HG03469 (cell line): Measurements from ENCODE around the gene PLCG2.

Experiments
- ATAC-seq: cut with Tn5 transposase; IDR thresholded peaks from one replicate; pipeline ENCODE4 v1.9.1; 2021; ENCODE audit warnings: mild to moderate bottlenecking, moderate library complexity, moderate number of reproducible peaks; ENCODE audit not compliant: unreplicated experiment

PLCG2 gene

DNA sequence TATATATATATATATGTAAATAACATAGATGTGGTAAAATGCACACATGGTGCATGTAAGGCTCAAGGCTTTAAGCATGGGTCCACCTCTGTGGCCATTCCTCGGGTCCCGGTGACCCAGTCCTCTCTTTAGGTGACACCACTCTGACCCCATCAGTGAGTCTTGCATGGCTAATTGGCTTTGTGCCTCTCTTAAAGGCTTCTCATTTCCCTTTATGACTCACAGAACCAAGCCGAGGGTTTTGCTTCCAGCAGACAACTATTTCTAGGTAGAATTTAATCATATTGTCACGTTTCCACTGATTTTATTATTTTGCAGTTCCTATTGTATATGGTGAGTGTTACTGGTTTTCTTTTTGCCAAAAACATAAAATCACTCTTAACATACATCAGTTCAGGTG lies 59.7 kb downstream of the PLCG2 start:
- no peak for ATAC-seq

- ATAC-seq: peak; percentile 43
These were observed 62.6 kb downstream of the PLCG2 start for GRCh38 chr16:81841722-81842121.

- no peak for ATAC-seq
These were observed 63.6 kb downstream of the PLCG2 start for GRCh38 chr16:81842564-81843242.

- no peak for ATAC-seq
These were observed 64.1 kb downstream of the PLCG2 start for GRCh38 chr16:81843243-81843582.

GRCh38 chr16:81843683-81844082 lies 64.6 kb downstream of the PLCG2 start:
- no peak for ATAC-seq

- ATAC-seq: no peak
These were observed 67.0 kb downstream of the PLCG2 start for GRCh38 chr16:81846105-81846504.

GRCh38 chr16:81848306-81848853 lies 69.3 kb downstream of the PLCG2 start:
- ATAC-seq: no peak

DNA sequence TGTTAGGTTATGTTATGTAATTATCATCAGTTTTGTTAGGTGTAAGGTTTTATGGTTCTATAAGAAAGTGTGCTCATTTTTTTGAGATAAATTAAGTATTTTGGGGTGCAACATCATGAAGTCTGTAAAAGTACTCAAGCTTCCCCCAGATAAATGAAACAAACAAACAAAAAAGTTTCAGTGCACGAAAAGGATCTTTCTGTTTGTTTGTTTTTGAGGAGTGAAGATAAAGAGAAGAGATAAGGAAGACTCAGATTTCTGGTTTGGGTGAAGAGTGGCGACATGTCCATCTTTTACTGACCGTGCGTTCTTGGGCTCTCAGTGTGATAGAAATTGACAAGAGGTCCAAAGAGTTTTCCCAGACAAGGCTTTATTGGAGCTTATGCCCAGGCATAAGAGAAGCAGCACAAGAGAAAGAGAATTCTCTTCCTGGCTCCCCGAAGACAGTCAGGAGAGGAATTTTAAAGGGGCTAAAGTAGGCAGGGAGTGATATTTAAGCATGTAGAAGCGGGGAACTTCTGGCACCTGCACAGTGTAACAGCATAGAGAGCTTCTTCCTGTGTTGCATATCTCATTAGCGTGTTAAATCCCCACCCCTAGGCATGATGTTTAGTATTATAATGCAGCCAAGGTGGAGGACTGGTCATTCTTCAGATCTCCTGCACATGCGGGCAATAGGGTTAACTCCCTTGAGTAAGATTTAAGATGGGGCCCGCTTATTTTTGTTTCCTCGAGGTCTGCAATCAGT lies 71.3 kb downstream of the PLCG2 start:
- no peak for ATAC-seq

GRCh38 chr16:81852347-81852746 lies 73.3 kb downstream of the PLCG2 start:
- ATAC-seq: no peak

DNA sequence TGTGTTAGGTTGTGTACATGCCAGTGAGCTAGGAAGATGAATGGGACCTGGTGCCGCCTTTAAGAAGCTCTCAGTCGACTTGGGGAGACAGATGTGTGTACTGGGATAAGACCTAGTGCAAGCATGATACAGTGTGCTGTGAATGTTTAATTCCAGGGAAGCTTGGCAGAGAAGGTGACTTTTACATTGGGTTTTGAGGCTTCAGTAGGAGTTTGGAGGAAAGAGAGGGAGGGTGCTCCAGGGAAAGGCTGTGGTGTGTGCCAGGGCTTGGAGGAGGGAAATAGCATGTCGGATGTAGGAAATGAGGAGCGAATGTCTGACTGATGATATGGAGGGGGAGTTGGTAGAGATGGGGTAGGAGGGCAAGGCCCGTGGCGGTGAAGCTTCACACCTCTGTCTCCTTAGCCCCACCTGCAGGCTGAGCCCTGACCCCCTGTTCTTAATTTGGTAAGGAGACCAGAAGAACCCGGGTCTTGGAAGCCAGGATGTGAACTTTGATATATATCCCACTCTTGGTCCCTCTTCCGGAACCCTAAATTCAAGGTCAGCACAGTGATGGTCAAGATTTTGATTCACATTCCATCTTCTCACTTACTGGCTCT lies 76.6 kb downstream of the PLCG2 start:
- ATAC-seq: no peak

GRCh38 chr16:81860287-81861266 lies 81.5 kb downstream of the PLCG2 start:
- no peak for ATAC-seq

GRCh38 chr16:81861503-81861902 lies 82.4 kb downstream of the PLCG2 start:
- ATAC-seq: no peak

GRCh38 chr16:81861915-81862314 lies 82.8 kb downstream of the PLCG2 start:
- ATAC-seq: no peak

DNA sequence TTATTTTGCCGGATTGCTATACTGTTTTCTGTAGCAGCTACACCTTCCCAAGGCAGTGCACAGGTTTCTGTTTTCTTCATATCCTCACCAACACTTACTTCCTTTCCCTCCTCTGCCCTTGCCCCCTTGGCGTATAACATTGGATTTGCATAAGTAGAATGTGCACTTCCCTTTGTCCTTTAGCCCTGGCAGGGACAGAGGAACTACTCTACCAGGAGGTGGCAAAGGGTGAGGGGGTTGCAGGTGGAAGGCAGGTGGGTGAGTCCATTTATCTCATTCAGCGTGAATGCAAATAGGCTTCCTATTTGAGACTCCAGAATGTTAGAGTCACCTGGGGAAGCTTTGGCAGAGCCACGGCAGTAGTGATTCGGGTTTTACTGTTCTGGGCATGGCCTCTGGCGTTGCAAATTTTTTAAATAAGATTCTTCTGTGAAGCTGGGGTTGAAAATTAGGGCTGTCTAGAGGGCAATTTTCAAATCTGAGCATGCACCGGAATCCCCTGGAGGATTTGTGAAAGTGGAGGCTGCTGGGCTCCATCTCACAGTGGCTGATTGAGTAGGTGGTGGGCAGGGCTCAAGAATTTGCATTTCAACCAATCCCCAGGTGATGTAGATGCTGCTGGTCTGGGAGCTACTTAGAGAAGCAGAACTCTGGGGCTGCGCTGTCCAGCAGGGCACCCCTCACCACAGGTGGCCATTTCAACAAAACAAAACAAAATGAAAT lies 84.7 kb downstream of the PLCG2 start:
- peak; percentile 60 for ATAC-seq

GRCh38 chr16:81864646-81865382 lies 85.7 kb downstream of the PLCG2 start:
- no peak for ATAC-seq

DNA sequence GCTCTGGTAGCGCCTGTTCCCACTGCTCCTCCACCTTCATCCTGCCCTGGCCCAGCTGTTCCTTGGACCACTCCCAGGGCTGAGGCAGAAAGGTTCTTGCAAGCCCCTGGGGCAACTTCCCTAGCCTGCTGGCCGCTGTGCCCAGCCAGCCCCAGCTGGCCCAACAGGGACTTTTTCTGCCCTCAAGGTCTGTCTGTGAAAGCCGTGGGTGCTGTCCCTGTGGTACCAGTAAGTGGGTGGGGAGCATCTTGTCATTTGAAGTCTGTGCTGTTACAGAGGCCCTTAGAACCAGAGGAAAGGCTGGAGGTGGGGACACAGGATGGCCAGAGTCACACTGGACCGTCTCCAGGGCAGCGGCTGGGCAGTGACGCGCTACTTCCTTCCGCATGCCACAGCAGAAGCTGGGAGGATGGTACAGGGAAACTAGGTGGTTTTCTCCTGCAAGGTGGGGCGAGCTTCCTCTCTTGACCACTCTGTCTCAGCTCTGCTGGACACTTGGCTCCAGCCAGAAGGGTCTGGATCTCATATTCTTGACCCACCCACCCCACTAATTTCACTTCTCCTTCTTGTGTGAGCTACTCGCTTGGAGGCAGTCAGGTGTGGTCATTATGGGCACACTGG lies 87.8 kb downstream of the PLCG2 start:
- ATAC-seq: no peak

GRCh38 chr16:81868057-81868748 lies 89.1 kb downstream of the PLCG2 start:
- ATAC-seq: no peak

DNA sequence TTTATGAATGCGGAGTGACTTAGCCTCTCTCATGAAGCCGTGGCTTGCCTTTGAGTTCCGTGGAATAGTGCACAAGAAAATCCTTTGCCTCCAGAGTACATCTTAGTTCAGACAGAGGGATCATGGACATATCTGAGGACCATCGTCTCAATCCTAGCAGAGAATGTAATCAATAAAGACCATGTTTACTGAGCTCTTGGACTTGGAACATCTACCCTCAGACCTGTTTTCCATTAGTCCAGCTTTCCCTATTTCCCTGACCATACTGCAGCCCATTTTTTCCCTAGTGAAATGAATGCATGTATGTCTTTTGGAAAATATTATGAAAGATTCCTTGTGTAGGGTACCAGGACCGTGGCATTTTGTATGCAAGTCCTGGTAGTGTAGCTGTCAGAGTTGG lies 90.2 kb downstream of the PLCG2 start:
- ATAC-seq: no peak
